Measurements from ENCODE around the gene ZNRF3.

Gene ZNRF3

GRCh38 chr22:28967163-28967665, 83.8 kb downstream of the ZNRF3 start:
- TF ChIP-seq SIN3A (IDR thresholded peaks at IDR 0.05; ENCODE audit: borderline replicate concordance, insufficient read depth, low read length) (no peak), TAF1 (IDR thresholded peaks at IDR 0.05; ENCODE audit: borderline replicate concordance, insufficient read depth, low read length) (no peak), REST (IDR thresholded peaks at IDR 0.05; ENCODE audit: insufficient read depth in 1 of 2, low read depth in 2 of 2, low read length in 2 of 2) (no peak), POLR2AphosphoS5 (IDR thresholded peaks at IDR 0.05; ENCODE audit: low read depth, low read length) (no peak), FOXP2 (optimal IDR thresholded peaks at IDR 0.05; ENCODE audit: borderline replicate concordance, extremely low read depth, extremely low read length, insufficient read depth) (no peak)

- TF ChIP-seq TAF1 (IDR thresholded peaks at IDR 0.05; ENCODE audit: borderline replicate concordance, insufficient read depth, low read length) (no peak), POLR2AphosphoS5 (IDR thresholded peaks at IDR 0.05; ENCODE audit: low read depth, low read length) (no peak), FOXP2 (optimal IDR thresholded peaks at IDR 0.05; ENCODE audit: borderline replicate concordance, extremely low read depth, extremely low read length, insufficient read depth) (no peak), SIN3A (IDR thresholded peaks at IDR 0.05; ENCODE audit: borderline replicate concordance, insufficient read depth, low read length) (no peak), REST (IDR thresholded peaks at IDR 0.05; ENCODE audit: insufficient read depth in 1 of 2, low read depth in 2 of 2, low read length in 2 of 2) (no peak)
Measured at GRCh38 chr22:28967969-28968368, 84.6 kb downstream of the ZNRF3 start.

- TF ChIP-seq TAF1 (IDR thresholded peaks at IDR 0.05; ENCODE audit: borderline replicate concordance, insufficient read depth, low read length): no peak
- no peak for TF ChIP-seq REST (IDR thresholded peaks at IDR 0.05; ENCODE audit: insufficient read depth in 1 of 2, low read depth in 2 of 2, low read length in 2 of 2)
- TF ChIP-seq POLR2AphosphoS5 (IDR thresholded peaks at IDR 0.05; ENCODE audit: low read depth, low read length): no peak
Measured at GRCh38 chr22:28969401-28970168, 86.2 kb downstream of the ZNRF3 start.

GRCh38 chr22:28973352-28973751, 90.0 kb downstream of the ZNRF3 start:
- no peak for TF ChIP-seq FOXP2 (optimal IDR thresholded peaks at IDR 0.05; ENCODE audit: borderline replicate concordance, extremely low read depth, extremely low read length, insufficient read depth)
- TF ChIP-seq REST (IDR thresholded peaks at IDR 0.05; ENCODE audit: insufficient read depth in 1 of 2, low read depth in 2 of 2, low read length in 2 of 2): no peak
- no peak for TF ChIP-seq SIN3A (IDR thresholded peaks at IDR 0.05; ENCODE audit: borderline replicate concordance, insufficient read depth, low read length)
- TF ChIP-seq POLR2AphosphoS5 (IDR thresholded peaks at IDR 0.05; ENCODE audit: low read depth, low read length): no peak
- no peak for TF ChIP-seq TAF1 (IDR thresholded peaks at IDR 0.05; ENCODE audit: borderline replicate concordance, insufficient read depth, low read length)

All from PFSK-1 (cell line).